IMR-90 (cell line): ENCODE data around the gene IFNK. TPM values are rescaled to one million over a fixed set of nuclear protein-coding genes. Genes with fewer than 3 reads are reported as not detected.

Experiments
- ATAC-seq: fragments of 200-7000 bp; cut with Tn5 transposase; 2 replicates; pipeline ENCODE4 v1.9.1; 2020; ENCODE audit warnings: low read depth, mild to moderate bottlenecking, moderate library complexity
- BruUV-seq: library from RNA; stranded (reverse); fragments of 400-500 nt; replicated peaks from 2 replicates; lab custom pipeline; 2021; lab: Mats Ljungman, UMichigan
- CTCF ChIA-PET: fragments of 300-600 bp; formaldehyde crosslinking; extraction: SDS; loops from one replicate; lab custom pipeline; 2021; ENCODE audit warnings: antibody characterized with exemption; lab: Yijun Ruan, JAX
- POLR2A ChIA-PET: fragments of 300-600 bp; sonication (Branson Sonifier 250); formaldehyde crosslinking; loops from one replicate; lab custom pipeline; 2022; ENCODE audit warnings: antibody characterized with exemption; ENCODE audit not compliant: unreplicated experiment; lab: Charles Lee
- DNase-seq: peaks from one replicate; pipeline ENCODE4 v3.0.0; 2013
- H2AFZ ChIP-seq: replicated peaks from 2 replicates; pipeline ENCODE3; 2013; ENCODE audit warnings: low read length, mild to moderate bottlenecking; ENCODE audit not compliant: poor library complexity
- H2AK5ac ChIP-seq: 2 replicates; pipeline ENCODE4 v1.6.1; 2013; ENCODE audit warnings: low read depth, low read length, inconsistent platforms
- H2AK9ac ChIP-seq: replicated peaks from 2 replicates; pipeline ENCODE3; 2013; ENCODE audit warnings: mild to moderate bottlenecking, low read depth, low read length, moderate library complexity; ENCODE audit not compliant: poor library complexity
- H2BK120ac ChIP-seq: 2 replicates; pipeline ENCODE4 v1.6.1; 2013; ENCODE audit warnings: low read depth, low read length, inconsistent platforms
- H2BK15ac ChIP-seq: 3 replicates; pipeline ENCODE4 v1.6.1; 2013; ENCODE audit warnings: low read depth, low read length, inconsistent platforms
- H2BK20ac ChIP-seq: 2 replicates; pipeline ENCODE4 v1.6.1; 2013; ENCODE audit warnings: low read depth, mild to moderate bottlenecking, inconsistent platforms, low read length, moderate library complexity
- H2BK5ac ChIP-seq: 2 replicates; pipeline ENCODE4 v1.6.1; 2013; ENCODE audit warnings: mild to moderate bottlenecking, low read depth, low read length, inconsistent platforms; ENCODE audit not compliant: poor library complexity, severe bottlenecking
- H3K14ac ChIP-seq: replicated peaks from 2 replicates; pipeline ENCODE4 v1.6.1; 2013; ENCODE audit warnings: low read depth, low read length, inconsistent platforms
- H3K18ac ChIP-seq: 2 replicates; pipeline ENCODE4 v1.6.1; 2013; ENCODE audit warnings: low read depth, low read length, control low read depth
- H3K23ac ChIP-seq: 2 replicates; pipeline ENCODE4 v1.6.1; 2013; ENCODE audit warnings: low read depth, low read length, inconsistent platforms
- H3K27ac ChIP-seq: 2 replicates; pipeline ENCODE4 v1.5.1; 2013; ENCODE audit warnings: mild to moderate bottlenecking, control low read depth, low read length; ENCODE audit not compliant: insufficient read depth
- H3K27me3 ChIP-seq: 2 replicates; pipeline ENCODE4 v1.6.1; 2013; ENCODE audit warnings: low read length; ENCODE audit not compliant: control insufficient read depth, insufficient read depth
- H3K36me3 ChIP-seq: 2 replicates; pipeline ENCODE4 v1.6.1; 2013; ENCODE audit warnings: low read length, mixed read lengths; ENCODE audit not compliant: control insufficient read depth, insufficient read depth
- H3K4ac ChIP-seq: 2 replicates; pipeline ENCODE4 v1.6.1; 2013; ENCODE audit warnings: low read depth, low read length, inconsistent platforms
- H3K4me1 ChIP-seq: 2 replicates; pipeline ENCODE4 v1.6.1; 2013; ENCODE audit warnings: low read length, mixed read lengths; ENCODE audit not compliant: control insufficient read depth, insufficient read depth
- H3K4me2 ChIP-seq: 2 replicates; pipeline ENCODE4 v1.6.1; 2013; ENCODE audit warnings: low read depth, mild to moderate bottlenecking, control low read depth, low read length, moderate library complexity
- H3K4me3 ChIP-seq: 2 replicates; pipeline ENCODE4 v1.5.1; 2013; ENCODE audit warnings: low read depth, mild to moderate bottlenecking, control low read depth, low read length, moderate library complexity; ENCODE audit not compliant: insufficient read depth
- H3K56ac ChIP-seq: 2 replicates; pipeline ENCODE4 v1.6.1; 2013; ENCODE audit warnings: low read length, inconsistent platforms; ENCODE audit not compliant: insufficient read depth; ENCODE audit errors: extremely low read depth
- H3K79me1 ChIP-seq, 2 experiments: 2 replicates each; pipeline ENCODE4 v1.6.1; 2013; ENCODE audit warnings: low read length in 2 of 2, inconsistent platforms in 1 of 2, low read depth in 1 of 2
- H3K9ac ChIP-seq: 2 replicates; pipeline ENCODE4 v1.6.1; 2013; ENCODE audit warnings: low read depth, low read length, control low read depth
- H3K9me1 ChIP-seq: 2 replicates; pipeline ENCODE4 v1.6.1; 2013; ENCODE audit warnings: low read length, inconsistent platforms; ENCODE audit not compliant: insufficient read depth
- H3K9me3 ChIP-seq: 2 replicates; pipeline ENCODE4 v1.6.1; 2013; ENCODE audit warnings: low read length; ENCODE audit not compliant: control insufficient read depth, insufficient read depth
- H4K20me1 ChIP-seq: 2 replicates; pipeline ENCODE4 v1.6.1; 2013; ENCODE audit warnings: low read length, inconsistent platforms; ENCODE audit not compliant: insufficient read depth
- H4K5ac ChIP-seq: 2 replicates; pipeline ENCODE4 v1.6.1; 2013; ENCODE audit warnings: mild to moderate bottlenecking, low read depth, low read length, control low read depth
- H4K8ac ChIP-seq, 2 experiments: 2 replicates each; pipeline ENCODE4 v1.6.1; 2013; ENCODE audit warnings: low read depth in 2 of 2, low read length in 2 of 2, control low read depth in 1 of 2, inconsistent platforms in 1 of 2
- H4K91ac ChIP-seq: 2 replicates; pipeline ENCODE4 v1.6.1; 2013; ENCODE audit warnings: low read depth, low read length, inconsistent platforms; ENCODE audit not compliant: insufficient read depth
- BHLHE40 ChIP-seq: fragments of 150-350 bp; IDR thresholded peaks from 2 replicates; pipeline ENCODE4 v1.6.1; 2016; ENCODE audit warnings: mild to moderate bottlenecking, low read depth, low read length
- CEBPB ChIP-seq: IDR thresholded peaks from 2 replicates; pipeline ENCODE4 v1.6.1; 2012; ENCODE audit warnings: low read depth, low read length, improper control_type of control experiment
- CHD1 ChIP-seq: IDR thresholded peaks from 2 replicates; pipeline ENCODE4 v1.6.1; 2012; ENCODE audit warnings: low read depth, low read length, improper control_type of control experiment
- CTCF ChIP-seq: conservative IDR thresholded peaks from 2 replicates; pipeline ENCODE4 v1.5.1; 2012; ENCODE audit warnings: mild to moderate bottlenecking, low read depth, low read length, improper control_type of control experiment
- ELK1 ChIP-seq: fragments of 150-350 bp; IDR thresholded peaks from 2 replicates; pipeline ENCODE4 v1.6.1; 2016; ENCODE audit warnings: low read depth, mild to moderate bottlenecking, low read length, moderate library complexity, borderline replicate concordance
- MAFK ChIP-seq: IDR thresholded peaks from 2 replicates; pipeline ENCODE4 v1.6.1; 2012; ENCODE audit warnings: low read depth, low read length, improper control_type of control experiment
- MAZ ChIP-seq: IDR thresholded peaks from 2 replicates; pipeline ENCODE4 v1.6.1; 2012; ENCODE audit warnings: low read depth, mild to moderate bottlenecking, low read length, improper control_type of control experiment, moderate library complexity, borderline replicate concordance
- MXI1 ChIP-seq: IDR thresholded peaks from 2 replicates; pipeline ENCODE4 v1.6.1; 2012; ENCODE audit warnings: low read depth, mild to moderate bottlenecking, low read length, moderate library complexity, borderline replicate concordance
- NFE2L2 ChIP-seq: fragments of 150-350 bp; IDR thresholded peaks from 2 replicates; pipeline ENCODE4 v1.6.1; 2016; ENCODE audit warnings: low read depth, mild to moderate bottlenecking, low read length
- POLR2A ChIP-seq: IDR thresholded peaks from 2 replicates; pipeline ENCODE4 v1.6.1; 2012; ENCODE audit warnings: mild to moderate bottlenecking, low read depth, low read length
- RAD21 ChIP-seq: IDR thresholded peaks from 2 replicates; pipeline ENCODE4 v1.6.1; 2012; ENCODE audit warnings: low read length, improper control_type of control experiment
- RCOR1 ChIP-seq: IDR thresholded peaks from 2 replicates; pipeline ENCODE4 v1.6.1; 2012; ENCODE audit warnings: mild to moderate bottlenecking, low read length, improper control_type of control experiment; ENCODE audit not compliant: insufficient replicate concordance
- RFX5 ChIP-seq: IDR thresholded peaks from 2 replicates; pipeline ENCODE4 v1.8.0; 2012; ENCODE audit warnings: low read depth, mild to moderate bottlenecking, low read length, moderate library complexity
- SMC3 ChIP-seq: fragments of 150-350 bp; IDR thresholded peaks from 2 replicates; pipeline ENCODE4 v1.6.1; 2016; ENCODE audit warnings: low read depth, mild to moderate bottlenecking, antibody characterized with exemption, low read length, moderate library complexity
- USF2 ChIP-seq: fragments of 150-350 bp; IDR thresholded peaks from 2 replicates; pipeline ENCODE4 v1.6.1; 2017; ENCODE audit warnings: mild to moderate bottlenecking, antibody characterized with exemption, low read length, low read depth
- WGBS, 2 experiments: methylation state at CpG; one replicate each; pipeline versions ENCODE4 v1.1.5 to v1.1.7; 2013; ENCODE audit warnings: missing lambda C conversion rate in 2 of 2; ENCODE audit not compliant: insufficient read length in 1 of 2; ENCODE audit errors: extremely low coverage in 2 of 2; 5-methylcytosine and 5-hydroxymethylcytosine counted together
- dilution Hi-C: fragments of 300-500 bp; cut with HindIII; formaldehyde crosslinking; loops from one replicate; pipeline ENCODE4 v1.14.3; 2018; ENCODE audit warnings: low sequenced_read_pairs; ENCODE audit not compliant: unreplicated experiment
- in situ Hi-C: fragments of 300-500 bp; cut with MboI; formaldehyde crosslinking; loops from 3 replicates; pipeline ENCODE4 v1.14.3; 2019; ENCODE audit warnings: low sequenced_read_pairs, inconsistent platforms, mixed read lengths
- intact Hi-C: fragments of 100-400 bp; cut with micrococcal nuclease; formaldehyde crosslinking; loops from 2 replicates; pipeline ENCODE4 v1.10.0; 2022
- polyA plus RNA-seq, 3 experiments: library from polyadenylated mRNA; depleted of rRNA; stranded (reverse); fragments of >200 nt; gene quantifications; 2 replicates each; pipeline ENCODE4 v1.2.3, GENCODE V29; 2012; ENCODE audit warnings: low replicate concordance in 1 of 3
- total RNA-seq: library from RNA; depleted of rRNA; stranded (reverse); fragments of >200 nt; gene quantifications from 2 replicates; pipeline ENCODE4 v1.2.3, GENCODE V29; 2012

Gene IFNK
- total and polyA plus RNA-seq, 2 of the 4 experiments (the other 2 are of a cell fraction): not detected

GRCh38 chr9:27534131-27534530 lies 10.0 kb downstream of the IFNK start:
- intact Hi-C loops: no loop called here
- Histone ChIP-seq H2BK120ac (no peak overlapping the region), H4K91ac (no peak overlapping the region), H2AK5ac (no peak overlapping the region), H3K4me3 (no peak overlapping the region), H3K79me1 (no peaks in the 10 kb centered on the region), H3K56ac (no peak overlapping the region), H2AFZ (no peak overlapping the region), H3K14ac (no peak overlapping the region), H2BK5ac (no peak overlapping the region), H4K5ac (no peak overlapping the region), H3K27ac (no peak overlapping the region), H3K4me1 (no peaks in the 10 kb centered on the region), H2AK9ac (no peak overlapping the region), H3K27me3 (peaks cover 6% of the 10 kb centered on the region), H3K4ac (no peak overlapping the region), H4K8ac (no peak overlapping the region), H3K18ac (no peak overlapping the region), H3K9me3 (no peaks in the 10 kb centered on the region), H3K36me3 (no peaks in the 10 kb centered on the region), H3K9me1 (no peaks in the 10 kb centered on the region), H3K4me2 (no peak overlapping the region), H4K20me1 (no peaks in the 10 kb centered on the region), H3K9ac (no peak overlapping the region), H2BK15ac (no peak overlapping the region), H3K23ac (no peak overlapping the region), H2BK20ac (no peak overlapping the region)
- in situ Hi-C loops: no loop called here
- dilution Hi-C loops: no loop called here
- BruUV-seq: no TSS peak
- ChIA-PET POLR2A (no interaction called here), CTCF (no interaction called here)
- WGBS, 2 experiments: no CpG with 5 or more reads among the region's 4 CpGs
- TF ChIP-seq MXI1 (no peak), RAD21 (no peak), USF2 (no peak), NFE2L2 (no peak), CHD1 (no peak), RFX5 (no peak), SMC3 (no peak), CTCF (no peak), ELK1 (no peak), MAZ (no peak), MAFK (no peak), RCOR1 (no peak), POLR2A (no peak), CEBPB (no peak), BHLHE40 (no peak)
- DNase-seq (no peak), ATAC-seq (no peak)
